HT1080 (cell line): ENCODE measurements around the gene B3GNT7. TPM values are rescaled to one million over a fixed set of nuclear protein-coding genes. Genes with fewer than 3 reads are reported as not detected.
"Not testable (repeated sequence)": the region's sequence is repeated elsewhere in the genome, so short reads cannot be mapped to it uniquely, and the experiment has no call there.

Source experiments
- DNase-seq: peaks from one replicate; pipeline ENCODE4 v3.0.0-alpha.2; 2015; ENCODE audit warnings: low read depth
- total RNA-seq: library from RNA; depleted of rRNA; stranded (reverse); fragments of >200 nt; shearing (Covaris generic); gene quantifications from 2 replicates; pipeline ENCODE4 v1.2.3, GENCODE V29; 2014

The B3GNT7 gene
- total RNA-seq, 1 experiment from 2014 or later = 0.14 TPM

- DNase-seq = peak; percentile 48
These were observed 4.6 kb downstream of the B3GNT7 start for GRCh38 chr2:231399853-231400680.

- not testable (repeated sequence) for DNase-seq
These were observed 5.2 kb downstream of the B3GNT7 start for GRCh38 chr2:231400681-231401080.

- DNase-seq = not testable (repeated sequence)
These were observed 5.6 kb downstream of the B3GNT7 start for GRCh38 chr2:231401101-231401500.

- DNase-seq = not testable (repeated sequence)
These were observed 8.1 kb downstream of the B3GNT7 start for GRCh38 chr2:231403421-231404182.

- DNase-seq = not testable (repeated sequence)
These were observed 8.7 kb downstream of the B3GNT7 start for GRCh38 chr2:231404183-231404578.

GRCh38 chr2:231405601-231406367, 10.3 kb downstream of the B3GNT7 start:
- DNase-seq = peak; percentile 36

- not testable (repeated sequence) for DNase-seq
These were observed 12.2 kb downstream of the B3GNT7 start for GRCh38 chr2:231407686-231408085.

GRCh38 chr2:231408304-231408703, 12.8 kb downstream of the B3GNT7 start:
- not testable (repeated sequence) for DNase-seq

GRCh38 chr2:231409776-231410175, 14.3 kb downstream of the B3GNT7 start:
- DNase-seq = no peak

- no peak for DNase-seq
These were observed 14.9 kb downstream of the B3GNT7 start for GRCh38 chr2:231410293-231411004.

GRCh38 chr2:231411237-231411636, 15.7 kb downstream of the B3GNT7 start:
- no peak for DNase-seq

GRCh38 chr2:231411831-231412617, 16.5 kb downstream of the B3GNT7 start:
- DNase-seq = peak; percentile 89

- no peak for DNase-seq
These were observed 17.1 kb downstream of the B3GNT7 start for GRCh38 chr2:231412618-231412963.

GRCh38 chr2:231413456-231413855, 17.9 kb downstream of the B3GNT7 start:
- no peak for DNase-seq

- no peak for DNase-seq
These were observed 18.5 kb downstream of the B3GNT7 start for GRCh38 chr2:231413921-231414476.

GRCh38 chr2:231415029-231415428, 19.5 kb downstream of the B3GNT7 start:
- no peak for DNase-seq

GRCh38 chr2:231418820-231419640, 23.5 kb downstream of the B3GNT7 start:
- DNase-seq = no peak

GRCh38 chr2:231421051-231421580, 25.6 kb downstream of the B3GNT7 start:
- DNase-seq = no peak

- DNase-seq = no peak
These were observed 26.5 kb downstream of the B3GNT7 start for GRCh38 chr2:231422056-231422455.
